T-helper 2 cell treated with Interferon-gamma antibody and Interleukin-4, amounts not matched to agents 100 ng/mL and 5 ng/mL, for 36 hours (primary cell): ENCODE data around the gene BEX3. TPM values are rescaled to one million over a fixed set of nuclear protein-coding genes. Genes with fewer than 3 reads are reported as not detected.

Experiments
- intact Hi-C: fragments of 100-400 bp; cut with micrococcal nuclease; formaldehyde crosslinking; loops from one replicate; pipeline ENCODE4 v1.15.1; 2023
- total RNA-seq: library from RNA; stranded (reverse); gene quantifications from 2 replicates; pipeline ENCODE4 v1.2.3, GENCODE V29; 2022

BEX3 gene
- total RNA-seq, 1 donor from 2014 or later: 9.1 TPM

GRCh38 chrX:103423955-103424638 is 47.8 kb downstream of the BEX3 start:
- intact Hi-C loops: no loop called here

Other genes starting within 250 kb of the BEX3 start
- 6.8 and 8.4 TPM in 2 replicates for gene BEX4, start 161.4 kb upstream of the BEX3 start, total RNA-seq
- 32.4 and 32.6 TPM in 2 replicates for gene TCEAL8, start 121.4 kb upstream of the BEX3 start, total RNA-seq
- not detected in 2 replicates for gene TCEAL5, start 99.8 kb upstream of the BEX3 start, total RNA-seq
- 2.8 and 3.0 TPM in 2 replicates for gene BEX2, start 65.5 kb upstream of the BEX3 start, total RNA-seq
- gene TCEAL7, start 46.3 kb upstream of the BEX3 start, total RNA-seq: not detected in 2 replicates
- gene TCEAL9, start 20.0 kb upstream of the BEX3 start, total RNA-seq: 0.41 TPM in 2 replicates
- gene RAB40A, start 143.0 kb downstream of the BEX3 start, total RNA-seq: 0.07 and 0.20 TPM in 2 replicates
- gene TCEAL4, start 209.0 kb downstream of the BEX3 start, total RNA-seq: 3.3 and 3.7 TPM in 2 replicates
- 1.0 and 1.6 TPM in 2 replicates for gene TCEAL3, start 231.4 kb downstream of the BEX3 start, total RNA-seq